Natural killer cell (primary cell): ENCODE results near the gene ZNF850. TPM values are rescaled to one million over a fixed set of nuclear protein-coding genes. Genes with fewer than 3 reads are reported as not detected.

Experiments used
- ATAC-seq, 3 donors: fragments of 150-1000 bp in 2 of 3; fragments of 200-7000 bp in 1 of 3; cut with Tn5 transposase; 1 replicate in 1 of 3; 2 replicates in 2 of 3; pipeline ENCODE4 v1.10.0; 2021; ENCODE audit warnings: mild to moderate bottlenecking in 2 of 3, moderate library complexity in 2 of 3
- DNase-seq, 2 donors: peaks; one replicate each; pipeline versions ENCODE4 v3.0.0 to v3.0.0-alpha.2; 2013 to 2021; ENCODE audit warnings: mixed read lengths in 1 of 2
- H3K27ac ChIP-seq: one replicate; pipeline ENCODE4 v1.5.1; 2013; ENCODE audit warnings: mild to moderate bottlenecking, low read length
- H3K27me3 ChIP-seq: one replicate; pipeline ENCODE4 v1.6.1; 2013; ENCODE audit warnings: low read length; ENCODE audit not compliant: control insufficient read depth, insufficient read depth
- H3K36me3 ChIP-seq: one replicate; pipeline ENCODE4 v1.6.1; 2013; ENCODE audit warnings: low read length; ENCODE audit not compliant: control insufficient read depth, insufficient read depth
- H3K4me1 ChIP-seq: one replicate; pipeline ENCODE4 v1.6.1; 2013; ENCODE audit warnings: low read length; ENCODE audit not compliant: control insufficient read depth, insufficient read depth
- H3K4me3 ChIP-seq: one replicate; pipeline ENCODE4 v1.5.1; 2013; ENCODE audit warnings: low read length
- H3K9me3 ChIP-seq: one replicate; pipeline ENCODE4 v1.6.1; 2013; ENCODE audit warnings: low read length; ENCODE audit not compliant: control insufficient read depth, insufficient read depth
- H3K27ac Mint-ChIP-seq, 2 donors: one replicate each; pipeline ENCODE4 v1.8.0; 2022; ENCODE audit warnings: mild to moderate bottlenecking in 2 of 2, mixed read lengths in 2 of 2, moderate library complexity in 1 of 2
- H3K27me3 Mint-ChIP-seq, 2 donors: one replicate each; pipeline ENCODE4 v1.8.0; 2022; ENCODE audit warnings: low read depth in 2 of 2, mixed read lengths in 2 of 2
- H3K36me3 Mint-ChIP-seq: one replicate; pipeline ENCODE4 v1.8.0; 2022; ENCODE audit warnings: mixed read lengths
- H3K4me1 Mint-ChIP-seq, 2 donors: one replicate each; pipeline ENCODE4 v1.8.0; 2022; ENCODE audit warnings: mixed read lengths in 2 of 2
- H3K4me3 Mint-ChIP-seq: one replicate; pipeline ENCODE4 v1.8.0; 2022; ENCODE audit warnings: mild to moderate bottlenecking, moderate library complexity, mixed read lengths
- H3K9me3 Mint-ChIP-seq, 2 donors: one replicate each; pipeline ENCODE4 v1.8.0; 2022; ENCODE audit warnings: mixed read lengths in 2 of 2
- CTCF ChIP-seq: fragments of 200-600 bp; IDR thresholded peaks from one replicate; pipeline ENCODE4 v1.8.0; 2022; ENCODE audit warnings: antibody characterized with exemption
- WGBS: methylation state at CpG from one replicate; pipeline ENCODE4 v1.1.7; 2013; ENCODE audit warnings: missing lambda C conversion rate; ENCODE audit not compliant: insufficient coverage; 5-methylcytosine and 5-hydroxymethylcytosine counted together
- intact Hi-C: fragments of 100-400 bp; cut with micrococcal nuclease; formaldehyde crosslinking; loops from one replicate; pipeline ENCODE4 v1.14.2; 2022
- total RNA-seq, 4 donors: library from RNA; stranded (reverse); fragments of 120-200 nt in 1 of 4; gene quantifications; one replicate each; pipeline versions ENCODE4 v1.2.3 to v1.2.4, GENCODE V29; 2013 to 2022

ZNF850 gene
- total RNA-seq, result 1 to 10 TPM; 1.7 to 4.3 (median 4.2) TPM
- total RNA-seq (2013), result 5.7 TPM

DNA sequence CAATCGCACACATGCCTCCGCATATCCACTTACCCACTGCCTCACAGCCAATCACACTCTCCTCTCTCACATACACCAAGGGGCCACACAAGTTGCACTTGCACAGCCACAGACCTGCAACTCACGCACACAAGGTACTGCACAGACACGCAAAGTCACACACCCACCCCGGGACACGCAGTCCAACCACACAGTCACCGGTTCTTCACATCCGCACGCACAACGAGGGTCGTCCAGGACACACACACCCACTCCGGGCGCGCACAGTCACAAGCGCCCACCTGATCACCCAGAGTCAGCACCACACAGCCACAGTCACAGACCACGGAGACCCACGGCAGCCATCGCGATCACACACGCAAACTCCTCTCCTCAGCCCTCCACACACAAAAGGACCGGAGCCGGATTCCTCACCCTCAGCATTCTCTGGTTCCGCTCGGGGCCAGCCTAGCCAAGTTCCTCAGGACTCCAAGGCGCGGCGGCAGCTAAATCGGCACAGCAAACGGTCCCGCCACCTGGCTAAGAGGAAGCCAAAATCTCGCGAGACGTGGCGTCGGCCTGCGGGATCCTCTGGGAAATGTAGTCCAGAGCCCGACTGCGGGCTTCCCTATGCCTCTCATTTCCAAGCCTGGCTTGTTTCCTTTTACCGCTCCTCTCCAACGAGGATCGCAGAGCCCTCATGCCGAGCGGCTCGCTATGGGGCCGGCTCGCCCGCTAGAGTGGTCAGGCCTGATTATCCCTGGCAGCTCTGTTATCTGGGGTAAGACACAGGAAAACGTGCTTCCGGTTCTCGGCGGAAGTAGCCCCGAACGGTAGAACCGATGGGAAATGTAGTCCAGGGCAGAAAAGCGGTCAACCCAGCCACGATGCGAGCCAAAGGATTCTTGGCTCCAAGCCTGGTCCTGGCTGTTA lies at the start of gene ZNF850:
Gene ZNF850, minus strand, starts transcription at position 497 of the 912 bp plus-strand sequence. CDS start 10,201 bp downstream, outside the sequence.
- TF ChIP-seq CTCF, result no peak
- Mint-ChIP-seq H3K27me3 (no peaks in the 10 kb centered on the region), H3K9me3 (peaks cover 2 to 3% of the 10 kb centered on the region in 2 donors), H3K4me3 (peak within 1 kb of the TSS; percentile 100), H3K36me3 (no peaks in the 10 kb centered on the region), H3K4me1 (peaks cover 26 to 27% of the 10 kb centered on the region in 2 donors), H3K27ac (peak within 1 kb of the TSS; percentile 95 to 97)
- H3K4me1 ChIP-seq, result peaks cover 19% of the 10 kb centered on the region
- H3K9me3 ChIP-seq, result peaks cover 17% of the 10 kb centered on the region
- DNase-seq (peak; percentile 91 to 97), ATAC-seq (peak; percentile 90 to 93 (median 91))
- H3K36me3 ChIP-seq, result no peaks in the 10 kb centered on the region
- peak within 1 kb of the TSS; percentile 56 for H3K27ac ChIP-seq
- under 1% methylated on average over 57 of the region's 57 CpGs for WGBS
- peak within 1 kb of the TSS; percentile 67 for H3K4me3 ChIP-seq
- intact Hi-C loops, result loop anchor here (1.0 to 10.0 kb wide), 11 partner anchors 25 to 558 kb away; partner anchors contain the start of genes ZFP14, ZNF146, ZNF260 and ZNF345
- no peaks in the 10 kb centered on the region for H3K27me3 ChIP-seq

DNA sequence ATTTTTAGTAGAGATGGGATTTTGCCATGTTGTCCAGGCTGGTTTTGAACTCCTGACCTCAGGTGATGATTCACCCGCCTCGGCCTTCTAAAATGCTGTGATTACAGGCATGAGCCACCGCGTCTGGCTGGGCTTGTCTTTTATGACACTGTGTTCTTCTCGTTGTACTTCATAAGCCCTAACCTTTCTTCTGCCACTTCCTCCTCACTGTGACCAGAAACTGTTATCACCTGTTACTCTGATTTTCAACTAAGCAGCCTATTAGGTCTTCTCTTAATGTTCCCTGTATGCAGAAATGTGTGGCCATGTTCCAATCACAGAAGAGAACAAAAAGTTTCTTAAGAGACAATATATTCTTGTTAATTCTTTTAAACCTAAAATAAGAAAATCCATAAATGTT lies 49.2 kb upstream of the ZNF850 start:
- Histone ChIP-seq H3K9me3 (peaks cover 50% of the 10 kb centered on the region), H3K27me3 (no peaks in the 10 kb centered on the region), H3K36me3 (peaks cover 45% of the 10 kb centered on the region), H3K27ac (no peak overlapping the region), H3K4me3 (no peak overlapping the region), H3K4me1 (no peaks in the 10 kb centered on the region)
- Mint-ChIP-seq H3K4me1 (no peaks in the 10 kb centered on the region), H3K36me3 (peaks cover 74% of the 10 kb centered on the region), H3K27me3 (no peaks in the 10 kb centered on the region), H3K4me3 (no peak overlapping the region), H3K27ac (no peak overlapping the region), H3K9me3 (peaks cover 12 to 29% of the 10 kb centered on the region in 2 donors)
- over 99% methylated on average over 5 of the region's 5 CpGs for WGBS
- ATAC-seq (no peak), DNase-seq (no peak)
- intact Hi-C loops, result no loop called here
- no peak for TF ChIP-seq CTCF

DNA sequence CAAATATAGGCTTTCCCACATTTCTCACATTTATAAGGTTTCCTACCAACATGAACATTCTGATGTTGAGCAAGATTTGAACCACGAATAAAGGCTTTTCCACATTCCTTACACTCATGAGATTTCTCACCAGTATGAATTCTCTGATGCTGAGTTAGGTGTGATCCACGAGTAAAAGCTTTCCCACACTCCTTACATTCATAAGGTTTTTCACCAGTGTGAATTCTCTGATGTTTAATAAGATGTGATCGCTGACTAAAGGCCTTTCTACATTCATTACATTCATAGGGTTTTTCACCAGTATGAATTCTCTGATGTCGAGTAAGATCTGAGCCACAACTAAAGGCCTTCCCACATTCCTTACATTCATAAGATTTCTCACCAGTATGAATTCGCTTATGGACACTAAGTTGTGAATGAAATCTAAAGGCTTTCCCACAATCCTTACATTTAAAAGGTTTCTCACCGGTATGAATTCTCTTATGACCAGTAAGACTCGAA lies 46.6 kb upstream of the ZNF850 start:
- DNase-seq (no peak), ATAC-seq (no peak)
- Histone ChIP-seq H3K4me3 (no peak overlapping the region), H3K4me1 (no peaks in the 10 kb centered on the region), H3K27ac (no peak overlapping the region), H3K36me3 (peaks cover 34% of the 10 kb centered on the region), H3K27me3 (no peaks in the 10 kb centered on the region), H3K9me3 (peaks cover 54% of the 10 kb centered on the region)
- Mint-ChIP-seq H3K27me3 (no peaks in the 10 kb centered on the region), H3K4me1 (no peaks in the 10 kb centered on the region), H3K27ac (no peak overlapping the region), H3K4me3 (no peak overlapping the region), H3K36me3 (peaks cover 53% of the 10 kb centered on the region), H3K9me3 (peaks cover 8 to 18% of the 10 kb centered on the region in 2 donors)
- intact Hi-C loops, result no loop called here
- 96% methylated on average over 4 of the region's 7 CpGs for WGBS
- TF ChIP-seq CTCF, result no peak
